HepG2 (cell line): ENCODE results near the gene LMF2. TPM values are rescaled to one million over a fixed set of nuclear protein-coding genes. Genes with fewer than 3 reads are reported as not detected.

Experiments used
- ATAC-seq: fragments of 200-7000 bp; cut with Tn5 transposase; 3 replicates; pipeline ENCODE4 v1.9.1; 2020; ENCODE audit warnings: mild to moderate bottlenecking, moderate library complexity
- BruUV-seq: library from RNA; stranded (reverse); fragments of 400-500 nt; replicated peaks from 2 replicates; lab custom pipeline; 2021; lab: Mats Ljungman, UMichigan
- CTCF ChIA-PET: fragments of 300-600 bp; formaldehyde crosslinking; extraction: SDS; loops from one replicate; lab custom pipeline; 2021; ENCODE audit warnings: low total read pairs, inconsistent platforms, low intra/inter-chr PET ratio; lab: Yijun Ruan, JAX
- POLR2A ChIA-PET: fragments of 350-600 bp; sonication (Branson Sonifier 250); formaldehyde crosslinking; loops from one replicate; lab custom pipeline; 2020; ENCODE audit warnings: antibody characterized with exemption, inconsistent platforms; lab: Yijun Ruan, JAX
- DNase-seq: peaks from one replicate; pipeline ENCODE4 v3.0.0-alpha.2; 2015; ENCODE audit warnings: low spot score
- FAIRE-seq: peaks from 3 replicates; lab custom pipeline; 2011; peaks lifted over from hg19 to GRCh38; lab: Jason Lieb, UNC
- H2AFZ ChIP-seq: one replicate; pipeline ENCODE4 v1.6.1; 2011; ENCODE audit warnings: low read length, inconsistent platforms
- H3K27ac ChIP-seq: fragments of 300-600 bp; 3 replicates; pipeline ENCODE4 v1.8.0; 2011; ENCODE audit warnings: mixed run types, mild to moderate bottlenecking, mixed read lengths, low read length, inconsistent platforms; ENCODE audit not compliant: insufficient read depth; ENCODE audit errors: extremely low read length
- H3K27me3 ChIP-seq, 2 experiments: fragments of 200-600 bp in 1 of 2; 2 replicates in 1 of 2; 3 replicates in 1 of 2; pipeline versions ENCODE4 v1.6.0 to v1.8.0; 2011; ENCODE audit warnings: low read length in 2 of 2, mild to moderate bottlenecking in 2 of 2, moderate library complexity in 2 of 2, inconsistent platforms in 1 of 2; ENCODE audit not compliant: insufficient read depth in 2 of 2, control insufficient read depth in 1 of 2
- H3K36me3 ChIP-seq, 2 experiments: fragments of 200-600 bp in 1 of 2; replicated peaks in 1 of 2; 2 replicates in 1 of 2; 3 replicates in 1 of 2; pipeline versions ENCODE4 v1.5.1 to v1.8.0; 2011; ENCODE audit warnings: low read length in 2 of 2, inconsistent platforms in 1 of 2; ENCODE audit not compliant: insufficient read depth in 2 of 2, control insufficient read depth in 1 of 2
- H3K4me1 ChIP-seq: 2 replicates; pipeline ENCODE4 v1.5.1; 2012; ENCODE audit warnings: low read length, inconsistent platforms; ENCODE audit not compliant: insufficient read depth
- H3K4me2 ChIP-seq: 2 replicates; pipeline ENCODE4 v1.6.0; 2011; ENCODE audit warnings: low read depth, low read length, inconsistent platforms
- H3K4me3 ChIP-seq, 3 experiments: fragments of 200-600 bp in 1 of 3; sonication (generic), shearing (Covaris generic) in 1 of 3; replicated peaks in 1 of 3; 2 replicates each; pipeline ENCODE4 v1.5.1; 2011 to 2016; ENCODE audit warnings: low read length in 3 of 3, inconsistent platforms in 2 of 3, low read depth in 2 of 3, mild to moderate bottlenecking in 2 of 3, control low read depth in 1 of 3, mixed read lengths in 1 of 3; ENCODE audit not compliant: insufficient read depth in 1 of 3
- H3K79me2 ChIP-seq: one replicate; pipeline ENCODE4 v1.6.1; 2011; ENCODE audit warnings: low read length, inconsistent platforms; ENCODE audit not compliant: insufficient read depth
- H3K9ac ChIP-seq: 2 replicates; pipeline ENCODE4 v1.6.0; 2011; ENCODE audit warnings: mild to moderate bottlenecking, low read depth, low read length, inconsistent platforms; ENCODE audit not compliant: insufficient read depth
- H3K9me3 ChIP-seq: 2 replicates; pipeline ENCODE4 v1.5.1; 2012; ENCODE audit warnings: mild to moderate bottlenecking, low read length
- H4K20me1 ChIP-seq: 2 replicates; pipeline ENCODE4 v1.6.0; 2011; ENCODE audit warnings: inconsistent platforms, mild to moderate bottlenecking, low read length, moderate library complexity; ENCODE audit not compliant: insufficient read depth
- CHD4 ChIP-seq: fragments of 200-600 bp; sonication (generic); IDR thresholded peaks from 2 replicates; pipeline ENCODE4 v1.7.0; 2017; ENCODE audit warnings: mild to moderate bottlenecking, low read length, borderline replicate concordance
- MXD1 ChIP-seq: sonication (generic); formaldehyde crosslinking; IDR thresholded peaks from 2 replicates; pipeline ENCODE4 v1.4.0; 2020; ENCODE audit warnings: mild to moderate bottlenecking, missing genetic modification reagents
- ZNF557 ChIP-seq: sonication (generic); formaldehyde crosslinking; IDR thresholded peaks from 2 replicates; pipeline ENCODE4 v1.4.0; 2020; ENCODE audit warnings: missing genetic modification reagents
- WGBS: methylation state at CpG from one replicate; pipeline ENCODE4 v1.1.6; 2017; ENCODE audit warnings: low lambda C conversion rate; 5-methylcytosine and 5-hydroxymethylcytosine counted together
- in situ Hi-C: cut with HindIII; loops from 2 replicates; pipeline ENCODE4 v1.10.0; 2017; ENCODE audit warnings: low pct_unique_long_range_greater_than_20kb; ENCODE audit not compliant: extremely low pct_ligation_motif_present
- intact Hi-C: fragments of 100-400 bp; cut with micrococcal nuclease; formaldehyde crosslinking; loops from one replicate; pipeline ENCODE4 v1.10.0; 2022; ENCODE audit not compliant: unreplicated experiment
- polyA plus RNA-seq, 8 experiments: library from polyadenylated mRNA; depleted of rRNA in 3 of 8; stranded (reverse) in 7 of 8; unstranded in 1 of 8; fragments of >200 nt; fragmentation: Illumina TruSeq in 4 of 8; extraction: Trizol in 4 of 8; gene quantifications; 2 replicates each; pipeline versions ENCODE4 v1.2.1 to v1.2.3, GENCODE V29; 2011 to 2016; ENCODE audit warnings: low read depth in 4 of 8, missing spikeins in 1 of 8, mixed read lengths in 1 of 8; ENCODE audit not compliant: insufficient read depth in 1 of 8
- total RNA-seq, 5 experiments: library from RNA; depleted of rRNA; stranded (reverse); fragments of >200 nt; fragmentation: Illumina TruSeq; extraction: Trizol; gene quantifications; 2 replicates each; pipeline ENCODE4 v1.2.3, GENCODE V29; 2016; ENCODE audit warnings: low read depth in 1 of 5
- TF ChIP-seq, protein P1 (sequence below): sonication (generic); formaldehyde crosslinking; IDR thresholded peaks from 2 replicates; pipeline ENCODE4 v1.5.0; 2020; ENCODE audit warnings: mild to moderate bottlenecking, missing genetic modification reagents
- TF ChIP-seq, protein P2 (sequence below): sonication (generic); formaldehyde crosslinking; IDR thresholded peaks from 2 replicates; pipeline ENCODE4 v1.4.0; 2020; ENCODE audit warnings: missing genetic modification reagents, borderline replicate concordance

Gene LMF2
- total and polyA plus RNA-seq, 2 of the 13 experiments (the other 11 are each of a cell fraction or from before 2014, with no cell fraction given): 23.3 to 30.6 TPM

- TF ChIP-seq, protein P1, sequence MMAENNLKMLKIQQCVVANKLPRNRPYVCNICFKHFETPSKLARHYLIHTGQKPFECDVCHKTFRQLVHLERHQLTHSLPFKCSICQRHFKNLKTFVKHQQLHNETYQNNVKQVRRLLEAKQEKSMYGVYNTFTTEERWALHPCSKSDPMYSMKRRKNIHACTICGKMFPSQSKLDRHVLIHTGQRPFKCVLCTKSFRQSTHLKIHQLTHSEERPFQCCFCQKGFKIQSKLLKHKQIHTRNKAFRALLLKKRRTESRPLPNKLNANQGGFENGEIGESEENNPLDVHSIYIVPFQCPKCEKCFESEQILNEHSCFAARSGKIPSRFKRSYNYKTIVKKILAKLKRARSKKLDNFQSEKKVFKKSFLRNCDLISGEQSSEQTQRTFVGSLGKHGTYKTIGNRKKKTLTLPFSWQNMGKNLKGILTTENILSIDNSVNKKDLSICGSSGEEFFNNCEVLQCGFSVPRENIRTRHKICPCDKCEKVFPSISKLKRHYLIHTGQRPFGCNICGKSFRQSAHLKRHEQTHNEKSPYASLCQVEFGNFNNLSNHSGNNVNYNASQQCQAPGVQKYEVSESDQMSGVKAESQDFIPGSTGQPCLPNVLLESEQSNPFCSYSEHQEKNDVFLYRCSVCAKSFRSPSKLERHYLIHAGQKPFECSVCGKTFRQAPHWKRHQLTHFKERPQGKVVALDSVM (CRISPR knock-in tag): peak; percentile 87
- TF ChIP-seq MXD1 (peak; percentile 79), CHD4 (no peak)
- TF ChIP-seq, protein P2, sequence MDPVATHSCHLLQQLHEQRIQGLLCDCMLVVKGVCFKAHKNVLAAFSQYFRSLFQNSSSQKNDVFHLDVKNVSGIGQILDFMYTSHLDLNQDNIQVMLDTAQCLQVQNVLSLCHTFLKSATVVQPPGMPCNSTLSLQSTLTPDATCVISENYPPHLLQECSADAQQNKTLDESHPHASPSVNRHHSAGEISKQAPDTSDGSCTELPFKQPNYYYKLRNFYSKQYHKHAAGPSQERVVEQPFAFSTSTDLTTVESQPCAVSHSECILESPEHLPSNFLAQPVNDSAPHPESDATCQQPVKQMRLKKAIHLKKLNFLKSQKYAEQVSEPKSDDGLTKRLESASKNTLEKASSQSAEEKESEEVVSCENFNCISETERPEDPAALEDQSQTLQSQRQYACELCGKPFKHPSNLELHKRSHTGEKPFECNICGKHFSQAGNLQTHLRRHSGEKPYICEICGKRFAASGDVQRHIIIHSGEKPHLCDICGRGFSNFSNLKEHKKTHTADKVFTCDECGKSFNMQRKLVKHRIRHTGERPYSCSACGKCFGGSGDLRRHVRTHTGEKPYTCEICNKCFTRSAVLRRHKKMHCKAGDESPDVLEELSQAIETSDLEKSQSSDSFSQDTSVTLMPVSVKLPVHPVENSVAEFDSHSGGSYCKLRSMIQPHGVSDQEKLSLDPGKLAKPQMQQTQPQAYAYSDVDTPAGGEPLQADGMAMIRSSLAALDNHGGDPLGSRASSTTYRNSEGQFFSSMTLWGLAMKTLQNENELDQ: no peak
These were observed 17.8 kb upstream of the LMF2 start, which contains the start of gene SCO2 (continued) for GRCh38 chr22:50525104-50525857.

- ChIA-PET POLR2A (interaction anchor here (0.7 to 4.2 kb wide), 23 partner anchors 10 to 274 kb away, joined by 3 to 97 read pairs (median 12); partner anchors contain the start of genes ARSA, CHKB, DENND6B and HDAC10), CTCF (no interaction called here)
- FAIRE-seq (no peak), DNase-seq (no peak), ATAC-seq (peak; percentile 2)
- H4K20me1 ChIP-seq: peaks cover 19% of the 10 kb centered on the region
- BruUV-seq: no TSS peak
- no peak overlapping the region for H2AFZ ChIP-seq
- 8% methylated on average over 18 of the region's 19 CpGs for WGBS
- peak overlapping the region; percentile 100 for H3K4me2 ChIP-seq
- H3K27me3 ChIP-seq: no peaks in the 10 kb centered on the region
- H3K4me3 ChIP-seq: peak overlapping the region; percentile 65 to 84 (median 83)
- peaks cover 20% of the 10 kb centered on the region for H3K79me2 ChIP-seq
- in situ Hi-C loops: no loop called here
- peaks cover 6 to 27% of the 10 kb centered on the region in 2 experiments; a peak in 4 of 5 replicates for H3K36me3 ChIP-seq
- peaks cover 45% of the 10 kb centered on the region for H3K4me1 ChIP-seq
- no peaks in the 10 kb centered on the region for H3K9me3 ChIP-seq
- H3K9ac ChIP-seq: peak overlapping the region; percentile 91
- H3K27ac ChIP-seq: peak overlapping the region; percentile 94
- intact Hi-C loops: loop anchor here (1.0 to 5.0 kb wide), 2 partner anchors 16 to 38 kb away; partner anchors contain the start of genes NCAPH2 and SYCE3
- TF ChIP-seq ZNF557: 0 out of 2 replicates have a peak, but pooled peaks have one; percentile 8
These were observed 17.2 kb upstream of the LMF2 start for GRCh38 chr22:50524676-50525103.
